SIG-M5 (cell line): ENCODE measurements around the gene NREP.
"Not testable (repeated sequence)": the region's sequence is repeated elsewhere in the genome, so short reads cannot be mapped to it uniquely, and the experiment has no call there.

Experiments
- DNase-seq: peaks from one replicate; lab custom pipeline; 2025; lab: John Stamatoyannopoulos, UW

NREP gene

DNA sequence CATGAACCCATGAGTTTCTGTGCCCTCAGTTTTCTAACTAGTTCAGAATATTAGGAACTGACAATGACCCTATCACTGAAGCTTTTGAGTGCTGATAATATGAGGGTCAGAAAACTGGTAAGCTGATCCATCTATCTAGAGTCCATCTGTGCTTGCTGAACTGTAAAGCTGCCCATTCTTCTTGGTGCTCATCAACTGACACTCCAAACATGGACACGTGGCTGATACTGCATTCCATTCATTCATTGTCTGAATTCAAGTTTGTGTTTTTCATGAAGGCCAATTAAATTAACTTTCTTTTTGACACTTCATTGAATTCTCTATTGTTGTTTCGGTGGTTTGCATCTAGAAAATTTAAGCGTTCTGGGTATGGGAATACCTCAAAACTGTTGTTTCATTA is 17.6 kb downstream of the NREP start:
- no peak for DNase-seq

DNA sequence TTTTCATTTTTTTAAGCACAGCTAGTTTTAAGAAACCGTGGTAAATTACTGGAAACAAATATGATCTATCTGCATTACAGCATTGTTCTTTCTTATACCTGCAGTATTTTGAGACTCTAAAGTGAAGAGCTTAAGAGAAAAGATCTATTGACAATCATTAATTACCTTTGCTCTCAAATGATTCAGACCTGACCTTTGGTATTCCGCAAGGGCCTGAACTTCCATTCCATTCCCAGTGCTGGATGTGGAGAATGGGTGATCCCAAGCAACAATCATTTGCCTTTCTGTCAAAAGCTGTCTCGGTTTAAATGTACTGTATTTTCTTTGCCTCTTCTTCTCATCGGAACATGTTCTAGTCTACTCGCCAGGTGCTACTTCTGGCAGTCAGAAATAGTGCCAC is 18.9 kb downstream of the NREP start:
- DNase-seq = no peak

DNA sequence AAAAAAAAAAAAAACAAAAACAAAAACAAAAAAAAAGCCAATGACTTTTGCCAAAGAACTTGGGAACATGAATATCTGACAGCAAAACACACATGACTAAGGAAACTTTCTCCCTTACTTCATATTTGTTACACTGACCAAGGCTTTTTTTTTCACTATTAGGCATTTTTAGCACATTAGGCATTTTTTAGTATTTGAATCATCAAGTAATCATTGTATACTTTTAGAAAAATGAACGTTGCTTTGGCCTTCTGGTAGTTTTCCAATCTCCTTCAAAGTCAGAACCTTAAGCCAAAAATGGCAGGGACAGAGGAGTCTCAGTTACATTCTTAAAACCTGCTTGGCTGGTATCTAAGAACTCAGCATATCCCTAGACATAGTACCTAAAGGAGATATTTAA is 19.3 kb downstream of the NREP start:
- no peak for DNase-seq

DNA sequence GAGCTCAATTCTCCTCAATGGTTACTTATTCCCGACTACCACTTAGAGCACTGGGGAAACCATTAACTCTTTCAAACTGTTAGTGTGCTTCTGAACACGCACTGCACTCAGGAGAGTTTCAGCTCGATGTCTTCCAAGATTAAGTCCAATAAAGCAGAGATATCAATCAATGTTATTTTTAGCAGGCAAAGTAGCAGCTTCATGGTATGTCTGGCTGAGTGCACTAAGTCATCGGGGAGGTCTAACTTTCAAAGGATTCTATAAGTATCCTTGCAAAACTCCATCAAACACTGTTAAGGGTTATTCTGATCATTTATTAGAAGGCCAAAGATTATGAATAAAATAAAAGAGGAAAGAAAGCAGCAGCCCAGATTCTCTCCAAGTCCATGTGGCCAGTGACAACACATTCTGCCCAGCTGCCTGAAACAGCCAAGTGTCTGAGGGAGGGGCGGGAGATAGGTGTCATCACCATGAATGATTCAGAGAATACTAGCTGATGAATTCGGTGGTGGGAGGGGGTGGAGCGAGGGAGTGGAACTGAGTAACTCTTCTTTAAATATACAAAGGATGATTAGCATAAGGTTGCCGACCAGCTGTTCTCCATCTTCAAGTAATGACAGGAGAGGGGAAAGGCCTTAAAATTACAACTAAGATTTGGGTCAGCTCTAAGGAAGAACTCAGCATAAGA is 21.3 kb downstream of the NREP start:
- no peak for DNase-seq

- no peak for DNase-seq
Measured at GRCh38 chr5:111734597-111734996, 22.4 kb downstream of the NREP start.

DNA sequence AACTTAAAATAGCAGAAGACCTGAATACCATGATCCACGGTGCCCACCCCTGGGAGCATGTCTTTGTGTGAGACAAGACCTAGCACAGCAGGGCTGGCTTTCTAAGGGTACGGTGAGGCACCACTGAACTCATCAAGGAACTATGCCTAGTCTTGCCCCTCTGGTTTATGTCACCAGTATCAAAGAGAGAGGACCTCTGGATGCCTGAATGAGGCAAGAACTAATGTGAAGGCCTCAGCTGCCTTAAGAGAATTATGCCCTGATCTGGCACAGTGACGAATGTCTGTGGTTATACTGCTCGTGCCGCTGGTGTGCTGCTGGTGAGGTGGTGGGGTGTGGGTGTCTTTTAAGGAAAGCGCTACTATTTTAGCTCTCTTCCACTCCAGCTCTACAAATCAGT is 23.0 kb downstream of the NREP start:
- no peak for DNase-seq

DNA sequence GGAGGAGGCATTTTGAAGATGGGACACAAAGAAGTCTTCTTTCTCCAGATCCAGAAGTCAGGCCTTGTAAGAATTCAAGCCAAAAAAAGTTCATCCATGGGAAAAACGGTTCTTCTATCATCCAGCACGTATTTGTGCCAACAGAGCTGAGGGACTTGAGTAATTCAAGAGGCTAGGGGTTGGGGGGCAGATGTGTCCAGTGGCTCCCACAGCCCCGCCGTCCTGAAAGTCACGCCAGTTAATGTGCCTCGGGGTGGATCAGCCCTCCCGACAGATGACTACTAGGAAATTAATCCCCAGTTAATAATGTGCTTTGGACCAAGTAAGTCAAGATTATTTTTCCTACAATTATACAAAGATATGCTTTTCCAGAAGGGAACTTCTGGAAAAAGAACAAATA is 23.4 kb downstream of the NREP start:
- DNase-seq = no peak

DNA sequence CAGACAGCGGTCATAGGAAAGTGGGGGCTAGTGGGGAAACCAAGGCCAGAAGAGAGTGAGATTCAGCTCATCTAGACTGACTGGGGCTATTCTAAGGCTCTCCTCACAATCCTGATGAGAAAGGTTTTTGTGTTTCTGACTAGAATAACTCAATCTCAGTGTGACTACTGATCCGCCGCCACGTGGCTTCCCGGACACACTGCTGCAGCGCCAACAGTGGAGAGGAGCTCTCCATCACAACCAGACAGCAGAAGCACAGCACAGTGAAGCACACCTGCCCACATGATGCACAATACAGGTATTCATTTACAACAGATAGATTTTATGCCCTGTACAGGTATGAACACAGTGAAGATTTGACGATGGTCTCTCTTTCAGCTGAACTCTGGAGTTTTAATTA is 25.4 kb downstream of the NREP start:
- DNase-seq = no peak

- no peak for DNase-seq
Measured at GRCh38 chr5:111730659-111731382, 26.2 kb downstream of the NREP start.

DNA sequence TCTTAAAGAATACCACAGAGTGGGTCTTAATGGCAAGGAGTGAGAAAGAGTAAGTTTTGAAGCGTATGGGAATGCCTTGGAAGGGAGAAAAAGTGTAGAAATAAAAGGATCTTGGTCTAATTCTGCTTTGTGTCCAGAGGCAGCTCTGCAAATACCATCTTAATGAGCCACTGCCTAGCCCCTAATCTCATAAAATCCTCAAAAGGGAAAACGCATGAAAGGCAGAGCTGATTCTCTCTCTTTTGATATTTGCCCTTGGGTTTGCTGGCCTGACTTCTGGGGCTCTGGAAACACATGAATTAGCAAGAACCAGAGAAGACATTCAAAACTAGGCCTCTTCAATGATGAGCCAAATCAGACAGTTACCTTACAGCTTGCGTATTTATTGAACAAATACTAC is 28.1 kb downstream of the NREP start:
- DNase-seq = no peak

GRCh38 chr5:111726986-111727385 is 30.0 kb downstream of the NREP start:
- DNase-seq = no peak

- DNase-seq = no peak
Measured at GRCh38 chr5:111722140-111722539, 34.9 kb downstream of the NREP start.

DNA sequence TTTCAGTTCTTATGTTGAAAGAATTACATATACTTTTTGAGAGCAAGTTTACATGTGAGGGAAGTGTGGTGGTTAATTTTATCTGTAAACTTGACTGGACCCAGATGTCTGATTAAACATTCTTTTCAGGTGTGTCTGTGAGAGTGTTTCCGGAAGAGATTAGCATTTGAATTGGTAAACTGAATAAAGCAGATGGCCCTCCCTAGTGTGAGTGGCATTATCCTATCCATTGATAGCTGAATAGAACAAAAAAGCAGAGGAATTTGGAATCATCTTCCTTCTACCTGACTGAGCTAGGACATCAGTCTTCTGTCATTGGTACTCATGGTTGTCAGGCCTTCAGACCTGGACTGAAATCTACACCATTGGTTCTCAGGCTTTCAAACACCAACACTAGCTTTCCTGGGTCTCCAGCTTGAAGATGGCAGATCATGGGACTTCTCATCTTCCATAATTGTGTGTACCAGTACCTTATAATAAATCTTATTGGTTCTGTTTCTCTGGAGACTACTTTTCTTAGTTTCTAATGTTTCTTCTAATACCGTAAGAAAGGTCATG is 36.6 kb downstream of the NREP start:
- DNase-seq = no peak

DNA sequence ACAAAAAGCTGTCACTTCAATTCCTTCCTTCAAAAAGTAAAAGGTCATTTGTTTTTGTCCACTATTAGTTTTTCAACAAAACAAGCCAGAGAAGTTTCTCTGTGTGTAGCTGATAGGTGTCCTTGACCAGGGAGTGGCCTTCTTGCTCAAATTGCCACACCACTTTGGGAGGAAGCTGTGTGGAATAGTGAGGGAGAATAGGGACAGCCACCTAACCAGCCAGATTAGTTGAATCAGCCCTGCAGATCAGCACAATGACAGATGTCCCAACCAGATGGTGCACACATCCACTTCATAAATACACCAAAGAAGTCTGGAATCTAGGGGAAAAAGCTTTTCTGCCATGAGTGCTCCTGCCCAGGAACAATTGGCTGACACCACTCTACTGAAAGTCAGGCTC is 37.2 kb downstream of the NREP start:
- no peak for DNase-seq

- DNase-seq = not testable (repeated sequence)
Measured at GRCh38 chr5:111716789-111717188, 40.2 kb downstream of the NREP start.

DNA sequence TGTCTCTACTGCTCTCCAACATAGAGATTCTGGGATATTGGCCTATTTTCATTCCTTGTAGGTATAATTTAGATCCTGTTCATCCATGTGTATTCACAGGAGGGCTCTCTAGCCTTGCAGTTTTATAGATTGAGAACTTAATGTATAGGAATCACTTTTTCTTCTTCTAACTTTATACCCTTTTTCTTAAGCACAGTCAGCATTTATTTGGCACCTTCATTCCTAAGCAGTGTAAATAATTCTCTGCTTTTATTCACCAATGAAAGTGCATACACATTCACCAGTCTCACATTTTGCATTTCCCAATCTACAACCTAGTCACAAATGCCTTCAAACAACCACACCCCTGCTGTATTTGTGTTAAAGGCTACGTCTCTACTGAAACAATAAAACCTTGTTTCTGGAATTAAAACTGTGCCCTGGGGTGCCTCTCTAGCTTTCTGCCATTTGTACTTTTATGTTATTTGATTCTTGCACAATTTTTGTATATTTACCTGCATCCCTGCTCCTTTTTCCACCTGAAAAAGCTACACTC is 49.3 kb downstream of the NREP start:
- no peak for DNase-seq

- DNase-seq = no peak
Measured at GRCh38 chr5:111706345-111706744, 50.6 kb downstream of the NREP start.

DNA sequence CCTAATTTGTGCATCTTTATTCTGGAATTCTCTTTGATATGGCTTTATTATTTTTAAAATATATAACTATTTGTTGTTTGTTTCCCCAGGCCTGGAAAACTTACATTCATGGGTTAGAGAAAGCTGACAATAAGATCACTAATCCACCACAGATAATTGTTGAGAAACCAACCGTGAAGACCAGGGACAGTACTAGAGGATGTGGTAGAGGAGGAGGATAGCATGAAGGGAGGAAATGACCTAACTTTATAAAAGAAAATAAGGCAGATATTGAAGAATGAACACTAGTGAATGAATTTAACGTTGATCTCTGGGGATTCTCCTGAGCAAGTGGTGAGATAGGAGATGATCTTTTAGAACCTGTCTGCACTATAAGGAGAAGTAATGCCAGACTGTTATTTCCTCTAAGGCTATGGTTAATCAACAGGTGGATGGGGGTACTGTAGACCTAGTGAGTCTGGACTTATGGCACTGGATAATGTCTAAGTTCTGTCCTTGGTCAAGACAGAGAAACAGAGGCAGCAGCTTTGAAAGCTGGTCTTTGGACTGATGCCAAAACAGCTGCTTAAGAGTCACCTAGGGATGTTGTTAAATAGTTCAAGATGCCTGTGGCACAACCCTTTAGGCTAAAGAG is 52.4 kb downstream of the NREP start:
- no peak for DNase-seq

DNA sequence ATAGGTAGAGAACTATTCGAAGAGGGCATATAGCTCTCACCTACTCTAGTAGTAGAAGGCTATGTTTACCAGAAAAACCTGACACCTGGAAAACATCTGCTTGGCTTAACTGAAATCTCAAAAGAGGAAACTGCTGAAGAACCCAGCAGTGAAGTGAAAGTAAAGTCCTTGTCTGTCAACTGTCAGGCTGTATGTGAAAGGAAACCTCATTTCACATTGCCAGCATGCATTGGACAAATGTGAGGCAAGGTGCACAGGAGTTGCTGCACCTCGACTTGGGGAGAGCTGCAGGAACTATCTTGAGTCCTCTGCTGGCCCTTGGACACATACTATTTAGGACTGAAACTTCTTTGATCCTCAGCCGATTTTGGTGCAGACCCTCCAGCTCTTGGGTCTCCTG is 53.3 kb downstream of the NREP start:
- no peak for DNase-seq

- no peak for DNase-seq
Measured at GRCh38 chr5:111699976-111700375, 57.0 kb downstream of the NREP start.

GRCh38 chr5:111699324-111699723 is 57.7 kb downstream of the NREP start:
- DNase-seq = no peak

GRCh38 chr5:111697881-111698757 is 58.9 kb downstream of the NREP start:
- no peak for DNase-seq
